ENCODE data around the gene MAMDC4.
A peak's percentile ranks its signal among the peaks of the same experiment; 100 is the strongest.

The MAMDC4 gene

GRCh38 chr9:136886610-136887597 is 34.8 kb downstream of the MAMDC4 start:
- TF ChIP-seq ZNF701 (tag by site-specific recombination; IDR thresholded peaks at IDR 0.05) (no peak), BCL11B (tag by site-specific recombination; IDR thresholded peaks at IDR 0.05; ENCODE audit: low read depth) (0 out of 2 replicates have a peak, but pooled peaks have one; percentile 69), ZFHX2 (tag by site-specific recombination; conservative IDR thresholded peaks at IDR 0.05) (peak; percentile 56), ZNF843 (tag by site-specific recombination; IDR thresholded peaks at IDR 0.05) (no peak), GLIS2 (tag by site-specific recombination; IDR thresholded peaks at IDR 0.05) (peak; percentile 72), ZBTB17 (tag by site-specific recombination; IDR thresholded peaks at IDR 0.05) (peak; percentile 17; the same call in 1 of the 2 replicates), ZNF341 (tag by site-specific recombination; IDR thresholded peaks at IDR 0.05; ENCODE audit: low read depth) (no peak), ZNF600 (tag by site-specific recombination; IDR thresholded peaks at IDR 0.05) (0 out of 2 replicates have a peak, but pooled peaks have one; percentile 23), KLF9 (tag by site-specific recombination; IDR thresholded peaks at IDR 0.05; ENCODE audit: low read depth) (peak; percentile 37; the same call in 1 of the 2 replicates), ZBTB20 (tag by site-specific recombination; IDR thresholded peaks at IDR 0.05) (0 out of 2 replicates have a peak, but pooled peaks have one; percentile 34), ZNF513 (tag by site-specific recombination; IDR thresholded peaks at IDR 0.05) (no peak), PBX3 (CRISPR knock-in tag; IDR thresholded peaks at IDR 0.05) (0 out of 2 replicates have a peak, but pooled peaks have one; percentile 10), ZNF335 (tag by site-specific recombination; conservative IDR thresholded peaks at IDR 0.05) (peak; percentile 69), ZFP69B (tag by site-specific recombination; IDR thresholded peaks at IDR 0.05) (0 out of 2 replicates have a peak, but pooled peaks have one; percentile 18), SP3 (tag by site-specific recombination; IDR thresholded peaks at IDR 0.05) (0 out of 2 replicates have a peak, but pooled peaks have one; percentile 22), ZNF776 (tag by site-specific recombination; IDR thresholded peaks at IDR 0.05; ENCODE audit: borderline replicate concordance) (no peak), SP2 (tag by site-specific recombination; IDR thresholded peaks at IDR 0.05) (peak; percentile 42), ZNF692 (tag by site-specific recombination; IDR thresholded peaks at IDR 0.05) (peak; percentile 75), ZXDB (tag by site-specific recombination; IDR thresholded peaks at IDR 0.05) (0 out of 2 replicates have a peak, but pooled peaks have one; percentile 10), GLIS1 (tag by site-specific recombination; IDR thresholded peaks at IDR 0.05) (no peak; the same call in 1 of the 2 replicates), PATZ1 (tag by site-specific recombination; IDR thresholded peaks at IDR 0.05) (peak; percentile 58; the same call in 1 of the 2 replicates), ZBTB26 (tag by site-specific recombination; optimal IDR thresholded peaks at IDR 0.05) (peak; percentile 61)
- ChIA-PET CTCF (interaction anchor here (1.0 to 1.1 kb wide), 3 partner anchors 10 to 58 kb away, joined by 4 read pairs; partner anchors contain the start of genes AJM1, C8G and FBXW5), POLR2A (interaction anchor here (0.9 to 1.9 kb wide), 21 partner anchors 12 to 243 kb away, joined by 3 to 15 read pairs (median 4); partner anchors contain the start of genes AJM1, EDF1, PAXX and RABL6)
- peak overlapping the region; percentile 81 for H3K4me3 ChIP-seq (ENCODE audit: low read depth, low read length)
- peak overlapping the region; percentile 86; the same call in 1 of the 2 replicates for H3K27ac ChIP-seq (ENCODE audit: extremely low read depth, low read depth, low read length)
- H3K4me1 ChIP-seq (ENCODE audit: control insufficient read depth, insufficient read depth, low read length): no peaks in the 10 kb centered on the region
- H3K36me3 ChIP-seq (ENCODE audit: control insufficient read depth in 2 of 2, insufficient read depth in 1 of 2, low read length in 2 of 2): peaks cover 3 to 15% of the 10 kb centered on the region in 2 experiments; a peak in 2 of 3 replicates
- H3K9me3 ChIP-seq (ENCODE audit: control insufficient read depth, insufficient read depth, low read depth, low read length): no peaks in the 10 kb centered on the region
